Adrenal gland (tissue), 5 donors: ENCODE data around the gene NT5DC3.
"Not testable (repeated sequence)": the region's sequence is repeated elsewhere in the genome, so short reads cannot be mapped to it uniquely, and the experiment has no call there.

Experiments used
- CTCF ChIP-seq, 6 experiments: fragments of 450-650 bp in 4 of 6; fragments of 200-600 bp in 2 of 6; sonication (generic) in 1 of 6; IDR thresholded peaks; 1 replicate in 5 of 6; 2 replicates in 1 of 6; pipeline versions ENCODE4 v1.5.1 to v1.8.0; 2016 to 2021; ENCODE audit warnings: antibody characterized with exemption in 6 of 6, mild to moderate bottlenecking in 2 of 6, moderate library complexity in 1 of 6
- POLR2A ChIP-seq, 2 donors: fragments of 450-650 bp; IDR thresholded peaks; one replicate each; pipeline ENCODE4 v1.6.1; 2017; ENCODE audit warnings: antibody characterized with exemption in 2 of 2, mild to moderate bottlenecking in 2 of 2, moderate library complexity in 1 of 2
- donor health status: DM: no; HTN: no; CAD: no.

DNA sequence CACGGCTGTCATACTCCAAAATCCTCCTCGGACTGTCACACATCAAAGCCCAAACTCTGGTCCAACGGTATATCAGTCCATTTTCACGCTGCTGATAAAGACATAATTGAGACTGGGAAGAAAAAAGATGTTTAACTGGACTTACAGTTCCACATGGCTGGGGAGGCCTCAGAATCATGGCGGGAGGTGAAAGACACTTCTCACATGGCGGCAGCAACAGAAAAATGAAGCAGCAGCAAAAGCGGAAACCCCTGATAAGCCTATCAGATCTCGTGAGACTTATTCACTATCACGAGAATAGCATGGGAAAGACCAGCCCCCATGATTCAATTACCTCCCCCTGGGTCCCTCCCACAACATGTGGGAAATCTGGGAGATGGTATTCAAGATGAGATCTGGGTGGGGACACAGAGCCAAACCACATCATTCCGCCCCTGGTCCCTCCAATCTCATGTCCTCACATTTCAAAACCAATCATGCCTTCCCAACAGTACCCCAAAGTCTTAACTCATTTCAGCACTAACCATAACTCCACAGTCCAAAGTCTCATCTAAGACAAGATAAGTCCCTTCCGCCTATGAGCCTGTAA is 5.2 kb downstream of the NT5DC3 start:
- TF ChIP-seq CTCF, POLR2A (IDR thresholded peaks at IDR 0.05): not testable (repeated sequence)
